Epithelial cell of esophagus (primary cell): ENCODE data around the gene FYB1.

Experiments used
- DNase-seq: peaks from one replicate; pipeline ENCODE4 v3.0.0; 2010; ENCODE audit warnings: low read depth
- H3K4me3 ChIP-seq: 2 replicates; pipeline ENCODE4 v1.5.1; 2011; ENCODE audit warnings: mild to moderate bottlenecking, low read length, control low read depth
- TF ChIP-seq, protein P1 (sequence below): IDR thresholded peaks from 2 replicates; pipeline ENCODE4 v1.5.1; 2011; ENCODE audit warnings: low read depth, mild to moderate bottlenecking, low read length, control low read depth, inconsistent platforms; ENCODE audit not compliant: insufficient read depth; ENCODE audit errors: missing control alignments

FYB1 gene

DNA sequence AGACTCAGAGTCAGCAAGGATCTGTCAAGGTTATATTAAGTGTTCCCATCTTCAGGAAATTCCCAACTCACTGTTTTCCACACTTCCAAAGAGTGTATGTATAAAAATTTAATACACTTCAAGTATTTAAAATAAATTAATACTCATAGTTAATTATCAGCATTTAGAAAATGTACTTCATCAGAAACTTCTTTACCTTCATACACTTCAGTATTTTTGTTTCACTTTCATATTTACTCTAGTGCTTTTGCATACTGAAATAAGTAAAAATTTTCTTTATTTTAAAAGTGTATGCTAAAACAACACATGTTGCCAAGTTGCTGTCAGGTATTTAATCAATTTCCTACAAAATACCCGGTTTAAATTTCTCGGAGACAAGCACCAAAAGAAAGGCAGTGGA, 161.6 kb downstream of the FYB1 start:
- no peak for DNase-seq
- TF ChIP-seq, protein P1, sequence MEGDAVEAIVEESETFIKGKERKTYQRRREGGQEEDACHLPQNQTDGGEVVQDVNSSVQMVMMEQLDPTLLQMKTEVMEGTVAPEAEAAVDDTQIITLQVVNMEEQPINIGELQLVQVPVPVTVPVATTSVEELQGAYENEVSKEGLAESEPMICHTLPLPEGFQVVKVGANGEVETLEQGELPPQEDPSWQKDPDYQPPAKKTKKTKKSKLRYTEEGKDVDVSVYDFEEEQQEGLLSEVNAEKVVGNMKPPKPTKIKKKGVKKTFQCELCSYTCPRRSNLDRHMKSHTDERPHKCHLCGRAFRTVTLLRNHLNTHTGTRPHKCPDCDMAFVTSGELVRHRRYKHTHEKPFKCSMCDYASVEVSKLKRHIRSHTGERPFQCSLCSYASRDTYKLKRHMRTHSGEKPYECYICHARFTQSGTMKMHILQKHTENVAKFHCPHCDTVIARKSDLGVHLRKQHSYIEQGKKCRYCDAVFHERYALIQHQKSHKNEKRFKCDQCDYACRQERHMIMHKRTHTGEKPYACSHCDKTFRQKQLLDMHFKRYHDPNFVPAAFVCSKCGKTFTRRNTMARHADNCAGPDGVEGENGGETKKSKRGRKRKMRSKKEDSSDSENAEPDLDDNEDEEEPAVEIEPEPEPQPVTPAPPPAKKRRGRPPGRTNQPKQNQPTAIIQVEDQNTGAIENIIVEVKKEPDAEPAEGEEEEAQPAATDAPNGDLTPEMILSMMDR: no peak
- no peak overlapping the region for H3K4me3 ChIP-seq

- no peak overlapping the region for H3K4me3 ChIP-seq
- TF ChIP-seq, protein P1: no peak
- DNase-seq: no peak
Observed at GRCh38 chr5:39055768-39056398, 163.5 kb downstream of the FYB1 start.
